ENCODE results near the gene AMER2. TPM values are rescaled to one million over a fixed set of nuclear protein-coding genes. Genes with fewer than 3 reads are reported as not detected.

The AMER2 gene
- total and polyA plus RNA-seq, 2 experiments from 2014 or later = not detected

GRCh38 chr13:25177636-25178035, 5.5 kb upstream of the AMER2 start:
- H3K36me3 ChIP-seq (ENCODE audit: low read depth) = no peaks in the 10 kb centered on the region
- in situ Hi-C loops (cut with MboI) = no loop called here
- H3K9me2 ChIP-seq (ENCODE audit: insufficient read depth) = no peaks in the 10 kb centered on the region
- H3K4me3 ChIP-seq = no peak overlapping the region
- WGBS, 2 experiments (ENCODE audit: low coverage in 1 of 2, low lambda C conversion rate in 2 of 2, missing lambda C conversion rate in 2 of 2) = 18 to 20% methylated on average over 5 of the region's 5 CpGs
- no peak for DNase-seq
- no peaks in the 10 kb centered on the region for H3F3A ChIP-seq (ENCODE audit: insufficient read depth)
- H3K4me1 ChIP-seq (ENCODE audit: insufficient read depth) = no peaks in the 10 kb centered on the region
- H3K4me2 ChIP-seq (ENCODE audit: unreplicated experiment) = no peak overlapping the region
- H3K27me3 ChIP-seq (replicated peaks; ENCODE audit: insufficient read depth) = peaks cover 20% of the 10 kb centered on the region
- no peaks in the 10 kb centered on the region for H4K20me1 ChIP-seq (ENCODE audit: insufficient read depth)
- TF ChIP-seq EZH2 (IDR thresholded peaks at IDR 0.05; ENCODE audit: insufficient read depth, poor library complexity, severe bottlenecking) = no peak
- TF ChIP-seq EZH2phosphoT487 (IDR thresholded peaks at IDR 0.05; ENCODE audit: insufficient read depth, low read depth) = no peak
- no peak overlapping the region for H2AFZ ChIP-seq
- H3K9ac ChIP-seq = no peak overlapping the region
- H3K9me3 ChIP-seq (ENCODE audit: low read depth) = no peaks in the 10 kb centered on the region
- H3K27ac ChIP-seq = no peak overlapping the region
- no peaks in the 10 kb centered on the region for H3K79me2 ChIP-seq (ENCODE audit: insufficient read depth)

DNA sequence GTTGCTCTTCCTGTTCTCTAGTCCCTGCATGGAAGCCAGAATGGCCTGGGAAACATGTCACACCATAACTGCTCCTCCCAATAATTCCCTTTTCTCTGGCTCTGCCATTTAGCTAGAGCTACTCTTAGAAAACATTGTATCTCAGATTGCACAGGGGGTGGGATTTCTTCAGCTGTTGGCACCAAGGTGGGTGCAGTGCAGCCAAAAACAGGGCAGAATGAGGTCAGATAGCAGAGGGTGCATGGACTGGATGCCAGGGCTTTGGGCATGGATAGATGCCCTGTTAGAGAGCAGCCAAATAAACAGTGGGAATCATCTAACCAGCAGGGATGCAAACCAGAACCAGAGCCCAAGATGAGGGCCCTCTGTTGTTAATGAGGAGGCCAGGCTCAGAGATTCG, 4.9 kb upstream of the AMER2 start:
- Histone ChIP-seq H3K9me3 (ENCODE audit: low read depth) (no peaks in the 10 kb centered on the region), H3K4me2 (ENCODE audit: unreplicated experiment) (no peak overlapping the region), H3K9ac (no peak overlapping the region), H3K4me3 (no peak overlapping the region), H2AFZ (no peak overlapping the region), H3K27ac (no peak overlapping the region), H3K27me3 (replicated peaks; ENCODE audit: insufficient read depth) (peaks cover 26% of the 10 kb centered on the region), H3K4me1 (ENCODE audit: insufficient read depth) (no peaks in the 10 kb centered on the region), H3K79me2 (ENCODE audit: insufficient read depth) (no peaks in the 10 kb centered on the region), H4K20me1 (ENCODE audit: insufficient read depth) (no peaks in the 10 kb centered on the region), H3F3A (ENCODE audit: insufficient read depth) (no peaks in the 10 kb centered on the region), H3K36me3 (ENCODE audit: low read depth) (no peaks in the 10 kb centered on the region), H3K9me2 (ENCODE audit: insufficient read depth) (no peaks in the 10 kb centered on the region)
- no peak for DNase-seq
- 0% methylated on average over 1 of the region's 1 CpG for WGBS, 2 experiments (ENCODE audit: low coverage in 1 of 2, low lambda C conversion rate in 2 of 2, missing lambda C conversion rate in 2 of 2)
- no peak for TF ChIP-seq EZH2phosphoT487 (IDR thresholded peaks at IDR 0.05; ENCODE audit: insufficient read depth, low read depth)
- TF ChIP-seq EZH2 (IDR thresholded peaks at IDR 0.05; ENCODE audit: insufficient read depth, poor library complexity, severe bottlenecking) = no peak
- in situ Hi-C loops (cut with MboI) = no loop called here

DNA sequence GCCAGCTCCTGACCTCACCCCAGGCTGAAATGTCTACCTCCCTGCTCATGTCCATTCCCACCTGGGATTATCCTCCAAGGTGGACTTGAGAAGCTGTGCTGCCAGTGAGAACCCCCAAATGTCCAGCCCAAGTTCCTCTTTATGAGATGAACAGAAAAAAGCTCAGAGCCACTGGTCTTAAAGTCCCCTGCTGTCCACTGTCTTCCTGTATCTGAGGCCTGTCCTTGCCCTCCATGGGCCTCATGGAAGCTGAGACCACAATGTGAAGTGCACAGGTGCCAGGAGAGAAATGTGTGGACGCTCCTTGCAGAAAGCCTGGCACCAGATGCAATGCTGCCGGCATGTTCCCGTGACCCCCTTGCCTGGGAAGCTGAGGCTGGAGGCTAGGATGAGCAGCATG, 3.3 kb upstream of the AMER2 start:
- Histone ChIP-seq H3K9ac (no peak overlapping the region), H2AFZ (no peak overlapping the region), H3K36me3 (ENCODE audit: low read depth) (no peaks in the 10 kb centered on the region), H3K9me2 (ENCODE audit: insufficient read depth) (no peaks in the 10 kb centered on the region), H3K4me3 (no peak overlapping the region), H3K27ac (no peak overlapping the region), H3K79me2 (ENCODE audit: insufficient read depth) (no peaks in the 10 kb centered on the region), H3K27me3 (replicated peaks; ENCODE audit: insufficient read depth) (peaks cover 37% of the 10 kb centered on the region), H3K4me1 (ENCODE audit: insufficient read depth) (no peaks in the 10 kb centered on the region), H3F3A (ENCODE audit: insufficient read depth) (no peaks in the 10 kb centered on the region), H4K20me1 (ENCODE audit: insufficient read depth) (no peaks in the 10 kb centered on the region), H3K9me3 (ENCODE audit: low read depth) (no peaks in the 10 kb centered on the region), H3K4me2 (ENCODE audit: unreplicated experiment) (no peak overlapping the region)
- in situ Hi-C loops (cut with MboI) = no loop called here
- DNase-seq = no peak
- TF ChIP-seq EZH2phosphoT487 (IDR thresholded peaks at IDR 0.05; ENCODE audit: insufficient read depth, low read depth) (no peak), EZH2 (IDR thresholded peaks at IDR 0.05; ENCODE audit: insufficient read depth, poor library complexity, severe bottlenecking) (no peak)
- WGBS, 2 experiments (ENCODE audit: low coverage in 1 of 2, low lambda C conversion rate in 2 of 2, missing lambda C conversion rate in 2 of 2) = 44 to 70% methylated on average over 3 of the region's 3 CpGs

GRCh38 chr13:25175026-25175425, 2.9 kb upstream of the AMER2 start:
- no peaks in the 10 kb centered on the region for H3K36me3 ChIP-seq (ENCODE audit: low read depth)
- H3K9ac ChIP-seq = no peak overlapping the region
- H3K27ac ChIP-seq = no peak overlapping the region
- in situ Hi-C loops (cut with MboI) = no loop called here
- no peaks in the 10 kb centered on the region for H3F3A ChIP-seq (ENCODE audit: insufficient read depth)
- DNase-seq = no peak
- H3K9me2 ChIP-seq (ENCODE audit: insufficient read depth) = no peaks in the 10 kb centered on the region
- H3K4me1 ChIP-seq (ENCODE audit: insufficient read depth) = no peaks in the 10 kb centered on the region
- WGBS, 2 experiments (ENCODE audit: low coverage in 1 of 2, low lambda C conversion rate in 2 of 2, missing lambda C conversion rate in 2 of 2) = 61 to 70% methylated on average over 8 to 9 of the region's 9 CpGs
- H3K27me3 ChIP-seq (replicated peaks; ENCODE audit: insufficient read depth) = peaks cover 41% of the 10 kb centered on the region
- TF ChIP-seq EZH2phosphoT487 (IDR thresholded peaks at IDR 0.05; ENCODE audit: insufficient read depth, low read depth) (no peak), EZH2 (IDR thresholded peaks at IDR 0.05; ENCODE audit: insufficient read depth, poor library complexity, severe bottlenecking) (no peak)
- no peaks in the 10 kb centered on the region for H3K9me3 ChIP-seq (ENCODE audit: low read depth)
- no peak overlapping the region for H2AFZ ChIP-seq
- no peak overlapping the region for H3K4me2 ChIP-seq (ENCODE audit: unreplicated experiment)
- H4K20me1 ChIP-seq (ENCODE audit: insufficient read depth) = no peaks in the 10 kb centered on the region
- no peaks in the 10 kb centered on the region for H3K79me2 ChIP-seq (ENCODE audit: insufficient read depth)
- no peak overlapping the region for H3K4me3 ChIP-seq

GRCh38 chr13:25174304-25174703, 2.2 kb upstream of the AMER2 start:
- no peak for DNase-seq
- Histone ChIP-seq H4K20me1 (ENCODE audit: insufficient read depth) (no peaks in the 10 kb centered on the region), H3K9ac (no peak overlapping the region), H3K79me2 (ENCODE audit: insufficient read depth) (no peaks in the 10 kb centered on the region), H3K4me2 (ENCODE audit: unreplicated experiment) (no peak overlapping the region), H3K9me2 (ENCODE audit: insufficient read depth) (no peaks in the 10 kb centered on the region), H3K27me3 (replicated peaks; ENCODE audit: insufficient read depth) (peaks cover 48% of the 10 kb centered on the region), H3K4me1 (ENCODE audit: insufficient read depth) (no peaks in the 10 kb centered on the region), H3K36me3 (ENCODE audit: low read depth) (no peaks in the 10 kb centered on the region), H3K9me3 (ENCODE audit: low read depth) (no peaks in the 10 kb centered on the region), H3F3A (ENCODE audit: insufficient read depth) (no peaks in the 10 kb centered on the region), H3K27ac (no peak overlapping the region), H2AFZ (no peak overlapping the region), H3K4me3 (no peak overlapping the region)
- 57 to 64% methylated on average over 4 of the region's 4 CpGs for WGBS, 2 experiments (ENCODE audit: low coverage in 1 of 2, low lambda C conversion rate in 2 of 2, missing lambda C conversion rate in 2 of 2)
- TF ChIP-seq EZH2phosphoT487 (IDR thresholded peaks at IDR 0.05; ENCODE audit: insufficient read depth, low read depth) = no peak
- TF ChIP-seq EZH2 (IDR thresholded peaks at IDR 0.05; ENCODE audit: insufficient read depth, poor library complexity, severe bottlenecking) = no peak
- in situ Hi-C loops (cut with MboI) = no loop called here
